Glutamatergic neuron (in vitro differentiated cells): ENCODE measurements around the gene NEK8. TPM values are rescaled to one million over a fixed set of nuclear protein-coding genes. Genes with fewer than 3 reads are reported as not detected.

Source experiments
- DNase-seq: peaks from one replicate; pipeline ENCODE4 v3.0.0; 2022
- H3K27ac Mint-ChIP-seq: one replicate; pipeline ENCODE4 v1.8.0; 2020; ENCODE audit warnings: mild to moderate bottlenecking, mixed read lengths, inconsistent platforms; ENCODE audit not compliant: unreplicated experiment
- H3K27me3 Mint-ChIP-seq: one replicate; pipeline ENCODE4 v1.8.0; 2020; ENCODE audit warnings: mild to moderate bottlenecking, moderate library complexity, mixed read lengths, inconsistent platforms; ENCODE audit not compliant: unreplicated experiment
- H3K36me3 Mint-ChIP-seq: one replicate; pipeline ENCODE4 v1.8.0; 2020; ENCODE audit warnings: mild to moderate bottlenecking, mixed read lengths, inconsistent platforms; ENCODE audit not compliant: unreplicated experiment
- H3K4me1 Mint-ChIP-seq: one replicate; pipeline ENCODE4 v1.8.0; 2020; ENCODE audit warnings: mild to moderate bottlenecking, low read depth, mixed read lengths, inconsistent platforms; ENCODE audit not compliant: unreplicated experiment
- H3K4me3 Mint-ChIP-seq: one replicate; pipeline ENCODE4 v1.8.0; 2020; ENCODE audit warnings: mild to moderate bottlenecking, mixed read lengths, inconsistent platforms; ENCODE audit not compliant: unreplicated experiment
- H3K9me3 Mint-ChIP-seq: one replicate; pipeline ENCODE4 v1.8.0; 2020; ENCODE audit warnings: mild to moderate bottlenecking, moderate library complexity, mixed read lengths, inconsistent platforms; ENCODE audit not compliant: unreplicated experiment
- CTCF ChIP-seq: fragments of 200-600 bp; sonication (generic); IDR thresholded peaks from one replicate; pipeline ENCODE4 v1.5.0; 2021; ENCODE audit not compliant: partially characterized antibody, unreplicated experiment
- total RNA-seq: library from RNA; stranded (reverse); fragmentation: NEBNext Ultra II Directional; extraction: Animal tissue kit (Norgen Biotek cat#: 25700); gene quantifications from one replicate; pipeline ENCODE4 v1.2.1, GENCODE V29; 2021; ENCODE audit not compliant: unreplicated experiment

Gene NEK8
- total RNA-seq, 1 donor from 2014 or later: 5.9 TPM

DNA sequence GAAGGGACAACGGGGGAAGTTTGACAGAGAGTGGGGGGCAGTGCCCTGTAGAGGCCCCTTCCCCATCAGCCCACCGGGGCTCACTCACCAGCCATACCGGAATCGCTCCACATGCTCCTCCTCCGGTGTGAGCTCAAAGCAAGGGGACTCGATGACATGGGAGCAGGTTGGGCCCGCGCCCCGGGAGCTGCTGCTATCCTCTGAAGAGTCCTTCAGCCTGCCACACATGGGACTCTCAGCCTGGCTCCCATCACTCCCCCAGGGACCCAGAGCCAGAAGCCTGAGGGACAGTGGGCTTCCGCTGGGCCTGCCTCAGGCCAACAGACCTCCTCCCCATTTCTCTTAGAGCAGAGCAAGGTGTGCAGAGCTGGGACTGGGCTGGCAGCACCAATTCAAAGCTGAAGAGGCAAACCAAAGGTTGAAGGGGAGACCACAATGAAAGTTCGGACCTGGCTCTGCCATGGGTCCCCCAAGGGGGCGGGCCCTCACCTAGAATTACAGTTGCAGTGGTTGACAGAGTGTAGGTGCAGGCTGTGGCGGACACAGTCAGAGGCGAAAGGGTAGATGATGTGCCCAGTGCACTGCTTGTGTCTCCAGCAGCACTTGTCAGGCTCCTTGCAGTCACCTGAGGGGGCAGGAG, 24.2 kb upstream of the NEK8 start:
- DNase-seq: no peak
- Mint-ChIP-seq H3K27ac (peak overlapping the region; percentile 72), H3K9me3 (peaks cover 10% of the 10 kb centered on the region)

DNA sequence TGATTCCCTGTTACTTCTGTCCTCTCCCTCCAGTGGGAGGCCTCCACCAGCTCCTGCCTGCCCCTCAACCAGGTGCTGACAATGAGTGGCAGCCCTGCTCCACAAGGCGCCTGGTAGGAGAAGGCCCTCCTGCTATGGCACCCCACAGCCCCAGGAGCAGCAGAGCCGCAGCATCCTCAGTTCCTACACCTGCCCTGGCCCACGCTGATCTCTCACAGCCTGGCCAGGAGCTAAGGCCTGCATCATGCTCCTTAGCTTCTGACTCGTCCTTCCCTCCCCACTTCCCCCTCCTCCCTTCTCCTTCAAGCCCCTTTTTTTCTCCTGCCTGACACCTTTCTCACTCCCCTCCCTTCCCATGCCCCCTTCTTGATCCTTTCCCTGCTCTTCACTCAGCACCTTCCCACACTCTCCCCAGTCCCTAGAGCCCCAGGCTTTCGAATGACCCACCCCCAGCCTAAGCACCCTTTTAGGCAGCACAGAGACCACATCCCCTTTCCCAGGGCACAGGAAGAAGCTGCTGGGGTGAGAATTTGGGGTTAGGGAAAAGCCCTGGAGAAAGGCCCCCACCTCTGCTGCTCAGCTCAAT, 23.4 kb upstream of the NEK8 start:
- Mint-ChIP-seq H3K27me3 (peaks cover 19% of the 10 kb centered on the region), H3K4me1 (peaks cover 8% of the 10 kb centered on the region), H3K36me3 (peaks cover 10% of the 10 kb centered on the region), H3K9me3 (peaks cover 10% of the 10 kb centered on the region), H3K4me3 (no peak overlapping the region), H3K27ac (no peak overlapping the region)
- no peak for DNase-seq
- no peak for TF ChIP-seq CTCF

More for the DNA sequence above, 24.2 kb upstream of the NEK8 start:
- no peak overlapping the region for H3K4me3 Mint-ChIP-seq
- peaks cover 8% of the 10 kb centered on the region for H3K4me1 Mint-ChIP-seq
- no peak for TF ChIP-seq CTCF
- H3K36me3 Mint-ChIP-seq: peaks cover 10% of the 10 kb centered on the region
- peaks cover 17% of the 10 kb centered on the region for H3K27me3 Mint-ChIP-seq

- no peak for DNase-seq
- H3K4me3 Mint-ChIP-seq: no peak overlapping the region
- TF ChIP-seq CTCF: no peak
- peaks cover 12% of the 10 kb centered on the region for H3K9me3 Mint-ChIP-seq
- H3K4me1 Mint-ChIP-seq: peaks cover 8% of the 10 kb centered on the region
- peak overlapping the region; percentile 33 for H3K27ac Mint-ChIP-seq
- peaks cover 21% of the 10 kb centered on the region for H3K27me3 Mint-ChIP-seq
- peaks cover 10% of the 10 kb centered on the region for H3K36me3 Mint-ChIP-seq
Measured at GRCh38 chr17:28705728-28706334, 22.8 kb upstream of the NEK8 start.

DNA sequence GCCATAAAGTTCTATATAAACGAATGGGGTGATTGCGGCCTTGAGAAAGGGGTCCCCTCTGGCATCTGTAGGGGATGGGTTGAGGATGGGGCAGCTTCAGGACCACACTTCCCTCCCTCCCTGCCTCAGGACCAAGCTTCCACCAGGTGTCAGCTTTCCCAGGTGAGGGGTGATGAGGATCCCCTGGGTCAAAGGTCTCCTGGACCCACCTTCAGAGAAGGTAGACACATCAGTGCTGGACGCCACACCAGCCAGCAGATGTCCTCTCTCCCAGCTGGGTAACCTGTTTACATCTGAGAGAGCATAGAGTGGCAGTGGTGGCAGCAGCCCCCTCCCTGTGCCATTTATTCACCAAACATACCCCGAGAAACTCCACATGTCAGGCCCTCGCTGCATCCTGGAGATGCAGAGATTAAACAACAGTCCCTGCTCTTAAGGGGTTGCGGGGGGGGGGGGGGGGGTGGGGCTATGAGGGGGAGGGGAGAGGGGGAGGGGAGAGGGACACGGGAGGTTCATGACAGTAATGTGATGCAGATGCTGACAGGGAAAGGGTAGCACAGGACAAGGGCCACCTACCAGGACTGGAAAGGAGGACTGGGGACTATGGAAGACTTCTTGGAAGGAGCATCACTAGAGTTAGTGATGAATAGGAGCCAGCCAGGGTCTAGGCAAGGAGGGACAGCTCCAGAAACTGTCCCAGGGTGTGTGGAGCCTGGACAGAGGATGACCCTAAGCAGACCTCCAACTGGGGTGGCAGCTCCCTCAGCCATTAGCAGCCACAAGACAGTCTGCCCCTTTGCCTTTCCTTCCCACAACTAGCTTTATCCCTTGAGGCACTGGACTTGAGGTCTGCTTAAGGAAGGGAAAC, 21.9 kb upstream of the NEK8 start:
- DNase-seq: no peak
- Mint-ChIP-seq H3K4me3 (peak overlapping the region; percentile 36), H3K27me3 (peaks cover 19% of the 10 kb centered on the region), H3K4me1 (peaks cover 8% of the 10 kb centered on the region), H3K27ac (no peak overlapping the region), H3K9me3 (peaks cover 15% of the 10 kb centered on the region), H3K36me3 (peaks cover 10% of the 10 kb centered on the region)
- no peak for TF ChIP-seq CTCF
